HepG2 (cell line): ENCODE measurements around the gene ZFP92. TPM values are rescaled to one million over a fixed set of nuclear protein-coding genes. Genes with fewer than 3 reads are reported as not detected.

ENCODE experiments used
- ATAC-seq: fragments of 200-7000 bp; cut with Tn5 transposase; 3 replicates; pipeline ENCODE4 v1.9.1; 2020; ENCODE audit warnings: mild to moderate bottlenecking, moderate library complexity
- BruUV-seq: library from RNA; stranded (reverse); fragments of 400-500 nt; replicated peaks from 2 replicates; lab custom pipeline; 2021; lab: Mats Ljungman, UMichigan
- CTCF ChIA-PET: fragments of 300-600 bp; formaldehyde crosslinking; extraction: SDS; loops from one replicate; lab custom pipeline; 2021; ENCODE audit warnings: low total read pairs, inconsistent platforms, low intra/inter-chr PET ratio; lab: Yijun Ruan, JAX
- POLR2A ChIA-PET: fragments of 350-600 bp; sonication (Branson Sonifier 250); formaldehyde crosslinking; loops from one replicate; lab custom pipeline; 2020; ENCODE audit warnings: antibody characterized with exemption, inconsistent platforms; lab: Yijun Ruan, JAX
- DNase-seq: peaks from one replicate; pipeline ENCODE4 v3.0.0-alpha.2; 2015; ENCODE audit warnings: low spot score
- FAIRE-seq: peaks from 3 replicates; lab custom pipeline; 2011; peaks lifted over from hg19 to GRCh38; lab: Jason Lieb, UNC
- H2AFZ ChIP-seq: one replicate; pipeline ENCODE4 v1.6.1; 2011; ENCODE audit warnings: low read length, inconsistent platforms
- H3K27ac ChIP-seq: fragments of 300-600 bp; 3 replicates; pipeline ENCODE4 v1.8.0; 2011; ENCODE audit warnings: mixed run types, mild to moderate bottlenecking, mixed read lengths, low read length, inconsistent platforms; ENCODE audit not compliant: insufficient read depth; ENCODE audit errors: extremely low read length
- H3K27me3 ChIP-seq, 2 experiments: fragments of 200-600 bp in 1 of 2; 2 replicates in 1 of 2; 3 replicates in 1 of 2; pipeline versions ENCODE4 v1.6.0 to v1.8.0; 2011; ENCODE audit warnings: low read length in 2 of 2, mild to moderate bottlenecking in 2 of 2, moderate library complexity in 2 of 2, inconsistent platforms in 1 of 2; ENCODE audit not compliant: insufficient read depth in 2 of 2, control insufficient read depth in 1 of 2
- H3K36me3 ChIP-seq, 2 experiments: fragments of 200-600 bp in 1 of 2; replicated peaks in 1 of 2; 2 replicates in 1 of 2; 3 replicates in 1 of 2; pipeline versions ENCODE4 v1.5.1 to v1.8.0; 2011; ENCODE audit warnings: low read length in 2 of 2, inconsistent platforms in 1 of 2; ENCODE audit not compliant: insufficient read depth in 2 of 2, control insufficient read depth in 1 of 2
- H3K4me1 ChIP-seq: 2 replicates; pipeline ENCODE4 v1.5.1; 2012; ENCODE audit warnings: low read length, inconsistent platforms; ENCODE audit not compliant: insufficient read depth
- H3K4me2 ChIP-seq: 2 replicates; pipeline ENCODE4 v1.6.0; 2011; ENCODE audit warnings: low read depth, low read length, inconsistent platforms
- H3K4me3 ChIP-seq, 3 experiments: fragments of 200-600 bp in 1 of 3; sonication (generic), shearing (Covaris generic) in 1 of 3; replicated peaks in 1 of 3; 2 replicates each; pipeline ENCODE4 v1.5.1; 2011 to 2016; ENCODE audit warnings: low read length in 3 of 3, inconsistent platforms in 2 of 3, low read depth in 2 of 3, mild to moderate bottlenecking in 2 of 3, control low read depth in 1 of 3, mixed read lengths in 1 of 3; ENCODE audit not compliant: insufficient read depth in 1 of 3
- H3K79me2 ChIP-seq: one replicate; pipeline ENCODE4 v1.6.1; 2011; ENCODE audit warnings: low read length, inconsistent platforms; ENCODE audit not compliant: insufficient read depth
- H3K9ac ChIP-seq: 2 replicates; pipeline ENCODE4 v1.6.0; 2011; ENCODE audit warnings: mild to moderate bottlenecking, low read depth, low read length, inconsistent platforms; ENCODE audit not compliant: insufficient read depth
- H3K9me3 ChIP-seq: 2 replicates; pipeline ENCODE4 v1.5.1; 2012; ENCODE audit warnings: mild to moderate bottlenecking, low read length
- H4K20me1 ChIP-seq: 2 replicates; pipeline ENCODE4 v1.6.0; 2011; ENCODE audit warnings: inconsistent platforms, mild to moderate bottlenecking, low read length, moderate library complexity; ENCODE audit not compliant: insufficient read depth
- ARID2 ChIP-seq: sonication (generic); formaldehyde crosslinking; IDR thresholded peaks from 2 replicates; pipeline ENCODE4 v1.8.1; 2022; ENCODE audit warnings: mild to moderate bottlenecking, missing genetic modification reagents, borderline replicate concordance
- GMEB1 ChIP-seq: sonication (generic); formaldehyde crosslinking; IDR thresholded peaks from 2 replicates; pipeline ENCODE4 v1.5.1; 2020; ENCODE audit warnings: missing genetic modification reagents, mild to moderate bottlenecking, borderline replicate concordance
- HIC2 ChIP-seq: sonication (generic); formaldehyde crosslinking; IDR thresholded peaks from 2 replicates; pipeline ENCODE4 v1.9.0; 2022; ENCODE audit warnings: low read depth, missing genetic modification reagents
- LCORL ChIP-seq, 2 experiments: fragments of 450-650 bp in 1 of 2; sonication (generic) in 1 of 2; formaldehyde crosslinking in 1 of 2; IDR thresholded peaks; 2 replicates each; pipeline versions ENCODE4 v1.5.0 to v1.6.1; 2017 to 2020; ENCODE audit warnings: antibody characterized with exemption in 1 of 2, missing genetic modification reagents in 1 of 2
- WIZ ChIP-seq: sonication (generic); formaldehyde crosslinking; IDR thresholded peaks from 2 replicates; pipeline ENCODE4 v1.5.1; 2020; ENCODE audit warnings: mild to moderate bottlenecking, missing genetic modification reagents
- ZKSCAN8 ChIP-seq: IDR thresholded peaks from 2 replicates; pipeline ENCODE4 v1.6.1; 2016; ENCODE audit warnings: borderline replicate concordance, missing genetic modification reagents, missing compliant biosample characterization
- ZNF607 ChIP-seq: sonication (generic); formaldehyde crosslinking; IDR thresholded peaks from 2 replicates; pipeline ENCODE4 v1.5.1; 2020; ENCODE audit warnings: missing genetic modification reagents, mild to moderate bottlenecking, borderline replicate concordance
- ZZZ3 ChIP-seq: sonication (generic); formaldehyde crosslinking; IDR thresholded peaks from 2 replicates; pipeline ENCODE4 v1.4.0; 2020; ENCODE audit warnings: missing genetic modification reagents, mild to moderate bottlenecking, borderline replicate concordance
- WGBS: methylation state at CpG from one replicate; pipeline ENCODE4 v1.1.6; 2017; ENCODE audit warnings: low lambda C conversion rate; 5-methylcytosine and 5-hydroxymethylcytosine counted together
- in situ Hi-C: cut with HindIII; loops from 2 replicates; pipeline ENCODE4 v1.10.0; 2017; ENCODE audit warnings: low pct_unique_long_range_greater_than_20kb; ENCODE audit not compliant: extremely low pct_ligation_motif_present
- intact Hi-C: fragments of 100-400 bp; cut with micrococcal nuclease; formaldehyde crosslinking; loops from one replicate; pipeline ENCODE4 v1.10.0; 2022; ENCODE audit not compliant: unreplicated experiment
- polyA plus RNA-seq, 8 experiments: library from polyadenylated mRNA; depleted of rRNA in 3 of 8; stranded (reverse) in 7 of 8; unstranded in 1 of 8; fragments of >200 nt; fragmentation: Illumina TruSeq in 4 of 8; extraction: Trizol in 4 of 8; gene quantifications; 2 replicates each; pipeline versions ENCODE4 v1.2.1 to v1.2.3, GENCODE V29; 2011 to 2016; ENCODE audit warnings: low read depth in 4 of 8, missing spikeins in 1 of 8, mixed read lengths in 1 of 8; ENCODE audit not compliant: insufficient read depth in 1 of 8
- total RNA-seq, 5 experiments: library from RNA; depleted of rRNA; stranded (reverse); fragments of >200 nt; fragmentation: Illumina TruSeq; extraction: Trizol; gene quantifications; 2 replicates each; pipeline ENCODE4 v1.2.3, GENCODE V29; 2016; ENCODE audit warnings: low read depth in 1 of 5

Gene ZFP92
- total and polyA plus RNA-seq, 2 of the 13 experiments (the other 11 are each of a cell fraction or from before 2014, with no cell fraction given), result 0.02 TPM; not detected in 1

- POLR2A ChIA-PET, result no interaction called here
- WGBS, result no CpG with 5 or more reads among the region's 18 CpGs
- CTCF ChIA-PET, result no interaction called here
Observed at GRCh38 chrX:153457136-153457825, 46.0 kb downstream of the ZFP92 start.

More at GRCh38 chrX:153457136-153457825, 46.0 kb downstream of the ZFP92 start:
- no peak for TF ChIP-seq HIC2 (CRISPR knock-in tag)
- TF ChIP-seq ARID2, result no peak
- TF ChIP-seq ZKSCAN8 (CRISPR knock-in tag), result no peak
- no peak for TF ChIP-seq WIZ (CRISPR knock-in tag)
- TF ChIP-seq ZZZ3 (CRISPR knock-in tag), result no peak
- TF ChIP-seq LCORL (IDR thresholded peaks at IDR 0.05), result no peak
- TF ChIP-seq LCORL (CRISPR knock-in tag; IDR thresholded peaks at IDR 0.05), result no peak
- no peak for TF ChIP-seq GMEB1
- no peak for TF ChIP-seq ZNF607 (CRISPR knock-in tag)
- Histone ChIP-seq H3K4me2 (no peak overlapping the region), H3K9ac (no peak overlapping the region), H3K27me3 (no peaks in the 10 kb centered on the region), H3K27ac (no peak overlapping the region), H3K4me1 (no peaks in the 10 kb centered on the region), H3K36me3 (peaks cover 0 to 1% of the 10 kb centered on the region in 2 experiments; a peak in 1 of 5 replicates), H3K9me3 (no peaks in the 10 kb centered on the region), H3K4me3 (no peak overlapping the region), H2AFZ (no peak overlapping the region), H4K20me1 (no peaks in the 10 kb centered on the region), H3K79me2 (no peaks in the 10 kb centered on the region)
- intact Hi-C loops, result no loop called here
- FAIRE-seq (no peak), DNase-seq (no peak), ATAC-seq (no peak)
- no TSS peak for BruUV-seq
- in situ Hi-C loops, result loop anchor here (10.0 kb wide), 1 partner anchor 48 kb away; no protein-coding TSS in a partner anchor
